Activated B cell treated with CpG ODN at 0.5 μM for 24 hours (primary cell): ENCODE data around the gene DNAH8. TPM values are rescaled to one million over a fixed set of nuclear protein-coding genes. Genes with fewer than 3 reads are reported as not detected.

ENCODE experiments used
- ATAC-seq: fragments of 200-7000 bp; cut with Tn5 transposase; one replicate; pipeline ENCODE4 v1.10.0; 2021; ENCODE audit warnings: low read depth, mild to moderate bottlenecking, moderate library complexity
- CTCF ChIA-PET: fragments of 350-600 bp; sonication (Branson Sonifier 250); formaldehyde crosslinking; loops from one replicate; lab custom pipeline; 2021; ENCODE audit warnings: antibody characterized with exemption; lab: Charles Lee
- POLR2A ChIA-PET: fragments of 350-600 bp; sonication (Branson Sonifier 250); formaldehyde crosslinking; loops from one replicate; lab custom pipeline; 2021; ENCODE audit warnings: antibody characterized with exemption; lab: Charles Lee
- DNase-seq: peaks from one replicate; pipeline ENCODE4 v3.0.0; 2022
- H3K27ac Mint-ChIP-seq: one replicate; pipeline ENCODE4 v1.8.0; 2020; ENCODE audit warnings: mixed read lengths
- H3K27me3 Mint-ChIP-seq: one replicate; pipeline ENCODE4 v1.8.0; 2021; ENCODE audit warnings: mixed read lengths
- H3K36me3 Mint-ChIP-seq: one replicate; pipeline ENCODE4 v1.8.0; 2021; ENCODE audit warnings: low read depth, mixed read lengths
- H3K4me1 Mint-ChIP-seq: one replicate; pipeline ENCODE4 v1.8.0; 2021; ENCODE audit warnings: mixed read lengths
- H3K4me3 Mint-ChIP-seq: one replicate; pipeline ENCODE4 v1.8.0; 2020; ENCODE audit warnings: mild to moderate bottlenecking, mixed read lengths
- H3K9me3 Mint-ChIP-seq: one replicate; pipeline ENCODE4 v1.8.0; 2020; ENCODE audit warnings: mixed read lengths
- CTCF ChIP-seq: fragments of 200-600 bp; IDR thresholded peaks from one replicate; pipeline ENCODE4 v1.8.0; 2022; ENCODE audit warnings: antibody characterized with exemption, mild to moderate bottlenecking
- intact Hi-C: fragments of 100-400 bp; cut with micrococcal nuclease; formaldehyde crosslinking; loops from one replicate; pipeline ENCODE4 v1.15.1; 2024
- total RNA-seq: library from RNA; stranded (reverse); gene quantifications from 2 replicates; pipeline ENCODE4 v1.2.3, GENCODE V29; 2022

DNAH8 gene
- total RNA-seq, 1 donor from 2014 or later = 2.0 TPM

GRCh38 chr6:39044181-39044580, 329.1 kb downstream of the DNAH8 start:
- H3K36me3 Mint-ChIP-seq = no peaks in the 10 kb centered on the region
- TF ChIP-seq CTCF = no peak
- intact Hi-C loops = no loop called here
- H3K9me3 Mint-ChIP-seq = no peaks in the 10 kb centered on the region
- DNase-seq = no peak
- POLR2A ChIA-PET = no interaction called here
- ATAC-seq = no peak
- CTCF ChIA-PET = no interaction called here
- no peak overlapping the region for H3K27ac Mint-ChIP-seq
- H3K4me1 Mint-ChIP-seq = peaks cover 2% of the 10 kb centered on the region
- no peak overlapping the region for H3K4me3 Mint-ChIP-seq
- H3K27me3 Mint-ChIP-seq = peaks cover 20% of the 10 kb centered on the region

- no peak for TF ChIP-seq CTCF
- Mint-ChIP-seq H3K36me3 (no peaks in the 10 kb centered on the region), H3K27ac (no peak overlapping the region), H3K9me3 (no peaks in the 10 kb centered on the region), H3K4me3 (peak overlapping the region; percentile 11), H3K27me3 (peaks cover 47% of the 10 kb centered on the region), H3K4me1 (peaks cover 4% of the 10 kb centered on the region)
- intact Hi-C loops = no loop called here
- ATAC-seq (no peak), DNase-seq (no peak)
- ChIA-PET CTCF (no interaction called here), POLR2A (no interaction called here)
Measured at GRCh38 chr6:39047434-39048327, 332.6 kb downstream of the DNAH8 start.

GRCh38 chr6:39048481-39049399, 333.6 kb downstream of the DNAH8 start, which contains the start of gene GLP1R:
Gene GLP1R (plus strand): TSS chr6:39048781. CDS start chr6:39048841, 60 bp downstream.
- ChIA-PET POLR2A (no interaction called here), CTCF (no interaction called here)
- TF ChIP-seq CTCF = no peak
- Mint-ChIP-seq H3K4me3 (peak within 1 kb of the TSS; percentile 35), H3K9me3 (no peaks in the 10 kb centered on the region), H3K27ac (no peak within 1 kb of the TSS), H3K27me3 (peaks cover 51% of the 10 kb centered on the region), H3K36me3 (no peaks in the 10 kb centered on the region), H3K4me1 (peaks cover 4% of the 10 kb centered on the region)
- intact Hi-C loops = no loop called here
- no peak for DNase-seq
- no peak for ATAC-seq

GRCh38 chr6:39049575-39050283, 334.6 kb downstream of the DNAH8 start:
- no peak for TF ChIP-seq CTCF
- ATAC-seq = no peak
- intact Hi-C loops = no loop called here
- POLR2A ChIA-PET = no interaction called here
- Mint-ChIP-seq H3K27me3 (peaks cover 52% of the 10 kb centered on the region), H3K36me3 (no peaks in the 10 kb centered on the region), H3K4me3 (no peak overlapping the region), H3K9me3 (no peaks in the 10 kb centered on the region), H3K4me1 (peaks cover 4% of the 10 kb centered on the region), H3K27ac (no peak overlapping the region)
- DNase-seq = no peak
- CTCF ChIA-PET = no interaction called here
